OCI-LY7 (cell line): ENCODE measurements around the gene DHRS12. TPM values are rescaled to one million over a fixed set of nuclear protein-coding genes. Genes with fewer than 3 reads are reported as not detected.

Experiments used
- BruUV-seq: library from RNA; stranded (reverse); fragments of 400-500 nt; replicated peaks from 2 replicates; lab custom pipeline; 2021; lab: Mats Ljungman, UMichigan
- CTCF ChIA-PET: fragments of 300-600 bp; sonication (Branson Sonifier 250); formaldehyde crosslinking; loops from one replicate; lab custom pipeline; 2022; ENCODE audit warnings: antibody characterized with exemption; ENCODE audit not compliant: unreplicated experiment; lab: Charles Lee
- POLR2A ChIA-PET: fragments of 300-600 bp; sonication (Branson Sonifier 250); formaldehyde crosslinking; loops from one replicate; lab custom pipeline; 2022; ENCODE audit warnings: antibody characterized with exemption; lab: Charles Lee
- DNase-seq: peaks from one replicate; pipeline ENCODE4 v3.0.0-alpha.2; 2015; ENCODE audit warnings: low spot score
- H2AFZ ChIP-seq: fragments of 200-600 bp; sonication (generic), shearing (Covaris generic); 2 replicates; pipeline ENCODE4 v1.6.1; 2014; ENCODE audit warnings: mild to moderate bottlenecking, antibody characterized with exemption, low read length, moderate library complexity
- H3K27ac ChIP-seq: fragments of 200-600 bp; sonication (generic); 2 replicates; pipeline ENCODE4 v1.5.1; 2014; ENCODE audit warnings: mixed run types, low read depth, mild to moderate bottlenecking, moderate library complexity, low read length, inconsistent platforms; ENCODE audit not compliant: poor library complexity, severe bottlenecking
- H3K36me3 ChIP-seq: fragments of 200-600 bp; sonication (generic); 2 replicates; pipeline ENCODE4 v1.6.1; 2014; ENCODE audit warnings: mild to moderate bottlenecking, antibody characterized with exemption, low read length, moderate library complexity, mixed read lengths; ENCODE audit not compliant: insufficient read depth
- H3K4me1 ChIP-seq: fragments of 200-600 bp; sonication (generic); 2 replicates; pipeline ENCODE4 v1.5.1; 2014; ENCODE audit warnings: mild to moderate bottlenecking, low read length; ENCODE audit not compliant: insufficient read depth, poor library complexity, severe bottlenecking
- H3K4me2 ChIP-seq: fragments of 200-600 bp; sonication (generic); 2 replicates; pipeline ENCODE4 v1.6.1; 2014; ENCODE audit warnings: mild to moderate bottlenecking, low read length
- H3K4me3 ChIP-seq: fragments of 200-600 bp; sonication (generic); 2 replicates; pipeline ENCODE4 v1.5.1; 2014; ENCODE audit warnings: mild to moderate bottlenecking, low read depth, low read length; ENCODE audit not compliant: poor library complexity, severe bottlenecking
- H3K79me2 ChIP-seq: fragments of 200-600 bp; sonication (generic); 2 replicates; pipeline ENCODE4 v1.6.1; 2016; ENCODE audit warnings: low read depth, mild to moderate bottlenecking, low read length, moderate library complexity, mixed read lengths; ENCODE audit not compliant: insufficient read depth
- H3K9me2 ChIP-seq: fragments of 200-600 bp; sonication (generic); 2 replicates; pipeline ENCODE4 v1.6.1; 2016; ENCODE audit warnings: mild to moderate bottlenecking, low read length, mixed read lengths; ENCODE audit not compliant: insufficient read depth
- H3K9me3 ChIP-seq: fragments of 200-600 bp; sonication (generic); 2 replicates; pipeline ENCODE4 v1.6.1; 2014; ENCODE audit warnings: mild to moderate bottlenecking, mixed run types, low read length, mixed read lengths
- H4K20me1 ChIP-seq: fragments of 200-600 bp; sonication (generic); 2 replicates; pipeline ENCODE4 v1.6.1; 2014; ENCODE audit warnings: mild to moderate bottlenecking, antibody characterized with exemption, low read length, moderate library complexity, mixed read lengths; ENCODE audit not compliant: insufficient read depth
- EZH2phosphoT487 ChIP-seq: fragments of 200-600 bp; sonication (generic); IDR thresholded peaks from 2 replicates; pipeline ENCODE4 v1.6.1; 2018; ENCODE audit warnings: low read depth, borderline replicate concordance, mild to moderate bottlenecking, mixed run types, antibody characterized with exemption, low read length, moderate library complexity, mixed read lengths
- intact Hi-C: fragments of 100-400 bp; cut with micrococcal nuclease; formaldehyde crosslinking; loops from one replicate; pipeline ENCODE4 v1.10.0; 2022; ENCODE audit not compliant: unreplicated experiment
- total RNA-seq, 2 experiments: library from RNA; depleted of rRNA in 1 of 2; stranded (reverse); fragments of >200 nt in 1 of 2; shearing (Covaris generic) in 1 of 2; gene quantifications; 2 replicates each; pipeline ENCODE4 v1.2.3, GENCODE V29; 2014 to 2022
- TF ChIP-seq, protein P1 (sequence below): fragments of 200-600 bp; sonication (generic); conservative IDR thresholded peaks from 2 replicates; pipeline ENCODE4 v1.5.1; 2014; ENCODE audit warnings: mild to moderate bottlenecking, antibody characterized with exemption, low read length, moderate library complexity, mixed read lengths

Gene DHRS12
- total RNA-seq, 2 experiments from 2014 or later, result 3.5 to 11.9 TPM

DNA sequence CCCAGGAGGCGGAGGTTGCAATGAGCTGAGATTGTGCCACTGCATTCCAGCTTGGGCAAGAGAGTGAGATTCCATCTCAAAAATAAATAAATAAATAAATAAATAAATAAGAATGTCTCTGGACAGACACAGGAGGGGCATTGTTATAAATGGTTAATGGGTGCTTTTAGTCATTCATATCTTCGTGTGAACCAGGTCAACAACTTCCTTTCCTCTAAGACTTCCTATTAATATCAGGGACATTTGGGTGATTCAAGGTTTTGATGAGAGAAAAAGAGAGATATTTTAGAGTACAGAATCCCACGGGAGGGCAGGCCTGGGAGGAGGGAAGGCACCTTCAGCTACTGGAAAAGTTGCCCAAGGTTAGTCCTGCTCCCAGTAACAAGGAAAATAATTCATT, 23.9 kb downstream of the DHRS12 start:
- H3K36me3 ChIP-seq, result no peaks in the 10 kb centered on the region
- H3K9me3 ChIP-seq, result no peaks in the 10 kb centered on the region
- ChIA-PET POLR2A (interaction anchor here (0.6 kb wide), 1 partner anchor 593 kb away, joined by 3 read pairs; no protein-coding TSS in a partner anchor), CTCF (no interaction called here)
- peaks cover 11% of the 10 kb centered on the region for H3K4me1 ChIP-seq
- H3K9me2 ChIP-seq, result no peaks in the 10 kb centered on the region
- TF ChIP-seq, protein P1, sequence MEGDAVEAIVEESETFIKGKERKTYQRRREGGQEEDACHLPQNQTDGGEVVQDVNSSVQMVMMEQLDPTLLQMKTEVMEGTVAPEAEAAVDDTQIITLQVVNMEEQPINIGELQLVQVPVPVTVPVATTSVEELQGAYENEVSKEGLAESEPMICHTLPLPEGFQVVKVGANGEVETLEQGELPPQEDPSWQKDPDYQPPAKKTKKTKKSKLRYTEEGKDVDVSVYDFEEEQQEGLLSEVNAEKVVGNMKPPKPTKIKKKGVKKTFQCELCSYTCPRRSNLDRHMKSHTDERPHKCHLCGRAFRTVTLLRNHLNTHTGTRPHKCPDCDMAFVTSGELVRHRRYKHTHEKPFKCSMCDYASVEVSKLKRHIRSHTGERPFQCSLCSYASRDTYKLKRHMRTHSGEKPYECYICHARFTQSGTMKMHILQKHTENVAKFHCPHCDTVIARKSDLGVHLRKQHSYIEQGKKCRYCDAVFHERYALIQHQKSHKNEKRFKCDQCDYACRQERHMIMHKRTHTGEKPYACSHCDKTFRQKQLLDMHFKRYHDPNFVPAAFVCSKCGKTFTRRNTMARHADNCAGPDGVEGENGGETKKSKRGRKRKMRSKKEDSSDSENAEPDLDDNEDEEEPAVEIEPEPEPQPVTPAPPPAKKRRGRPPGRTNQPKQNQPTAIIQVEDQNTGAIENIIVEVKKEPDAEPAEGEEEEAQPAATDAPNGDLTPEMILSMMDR, result no peak
- no peak for TF ChIP-seq EZH2phosphoT487
- no peak overlapping the region for H3K27ac ChIP-seq
- no peaks in the 10 kb centered on the region for H3K79me2 ChIP-seq
- no TSS peak for BruUV-seq
- H3K4me2 ChIP-seq, result no peak overlapping the region
- H2AFZ ChIP-seq, result no peak overlapping the region
- intact Hi-C loops, result no loop called here
- no peaks in the 10 kb centered on the region for H4K20me1 ChIP-seq
- no peak for DNase-seq
- H3K4me3 ChIP-seq, result no peak overlapping the region

DNA sequence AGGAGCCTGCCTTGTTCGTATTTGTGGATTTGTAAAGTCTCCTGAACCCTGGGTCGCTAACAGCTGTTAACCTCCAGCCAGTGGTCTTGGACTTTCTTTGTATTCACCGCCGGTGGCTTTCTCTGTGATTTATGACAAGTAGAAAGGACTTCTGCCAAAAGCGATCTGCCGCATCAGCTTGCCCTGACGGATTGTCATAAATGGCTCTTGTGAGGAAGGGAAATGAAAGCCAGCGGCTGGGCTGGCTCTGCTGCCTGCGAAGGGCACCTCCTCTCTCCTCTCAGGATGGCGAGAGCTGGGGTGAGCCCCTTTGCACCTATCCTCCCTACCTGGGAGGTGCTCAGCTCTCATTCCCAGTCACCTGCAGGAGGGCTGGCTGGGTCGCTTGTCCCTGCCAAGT, 25.6 kb downstream of the DHRS12 start:
- no peaks in the 10 kb centered on the region for H3K36me3 ChIP-seq
- no peaks in the 10 kb centered on the region for H4K20me1 ChIP-seq
- TF ChIP-seq EZH2phosphoT487, result no peak
- TF ChIP-seq, protein P1, result no peak
- H3K9me2 ChIP-seq, result no peaks in the 10 kb centered on the region
- H3K4me2 ChIP-seq, result no peak overlapping the region
- H3K4me1 ChIP-seq, result peaks cover 11% of the 10 kb centered on the region
- no peak overlapping the region for H2AFZ ChIP-seq
- no TSS peak for BruUV-seq
- H3K4me3 ChIP-seq, result no peak overlapping the region
- CTCF ChIA-PET, result no interaction called here
- no peak overlapping the region for H3K27ac ChIP-seq
- DNase-seq, result no peak
- no peaks in the 10 kb centered on the region for H3K9me3 ChIP-seq
- POLR2A ChIA-PET, result no interaction called here
- intact Hi-C loops, result no loop called here
- no peaks in the 10 kb centered on the region for H3K79me2 ChIP-seq

DNA sequence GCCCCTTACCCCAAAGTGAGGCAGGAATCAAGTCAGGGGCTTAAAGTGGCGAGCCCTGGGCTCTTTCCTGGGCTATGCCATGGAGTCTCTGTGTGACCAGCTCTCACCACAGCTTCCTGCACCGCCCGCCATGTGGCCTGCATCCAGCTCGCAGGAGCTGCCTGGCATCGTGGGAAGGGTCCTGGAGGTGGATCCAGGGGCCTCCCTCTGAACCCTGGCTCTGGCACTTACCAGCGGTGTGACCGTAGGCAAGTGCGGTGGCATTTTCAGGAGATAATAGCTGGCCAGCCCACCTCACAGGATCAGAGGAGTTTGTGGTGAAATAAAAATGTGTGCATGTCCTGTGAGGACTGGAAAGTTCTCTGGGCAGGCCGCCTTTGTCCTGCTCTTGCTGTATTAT, 26.0 kb downstream of the DHRS12 start:
- no peaks in the 10 kb centered on the region for H3K9me2 ChIP-seq
- CTCF ChIA-PET, result no interaction called here
- H3K36me3 ChIP-seq, result no peaks in the 10 kb centered on the region
- H4K20me1 ChIP-seq, result no peaks in the 10 kb centered on the region
- H3K79me2 ChIP-seq, result no peaks in the 10 kb centered on the region
- H3K4me3 ChIP-seq, result no peak overlapping the region
- no peak overlapping the region for H3K4me2 ChIP-seq
- H2AFZ ChIP-seq, result no peak overlapping the region
- no TSS peak for BruUV-seq
- peaks cover 11% of the 10 kb centered on the region for H3K4me1 ChIP-seq
- TF ChIP-seq, protein P1, result no peak
- DNase-seq, result no peak
- H3K9me3 ChIP-seq, result no peaks in the 10 kb centered on the region
- POLR2A ChIA-PET, result no interaction called here
- H3K27ac ChIP-seq, result no peak overlapping the region
- intact Hi-C loops, result no loop called here
